Bronchial epithelial cell (primary cell): ENCODE data around the gene HOATZ. TPM values are rescaled to one million over a fixed set of nuclear protein-coding genes. Genes with fewer than 3 reads are reported as not detected.

Source experiments
- DNase-seq: peaks from one replicate; pipeline ENCODE4 v3.0.0-alpha.2; 2010; ENCODE audit warnings: low read depth
- FAIRE-seq: peaks from 2 replicates; lab custom pipeline; 2011; peaks lifted over from hg19 to GRCh38; lab: Jason Lieb, UNC
- H3K27me3 ChIP-seq: 2 replicates; pipeline ENCODE4 v1.5.1; 2011; ENCODE audit warnings: low read length; ENCODE audit not compliant: control insufficient read depth, insufficient read depth
- H3K36me3 ChIP-seq: 2 replicates; pipeline ENCODE4 v1.5.1; 2011; ENCODE audit warnings: low read length; ENCODE audit not compliant: control insufficient read depth, insufficient read depth
- H3K4me3 ChIP-seq: 2 replicates; pipeline ENCODE4 v1.5.1; 2011; ENCODE audit warnings: mild to moderate bottlenecking, low read depth, low read length, control low read depth
- total RNA-seq: library from RNA; depleted of rRNA; stranded (reverse); fragments of >200 nt; gene quantifications from 2 replicates; pipeline ENCODE4 v1.2.1, GENCODE V29; 2014
- TF ChIP-seq, protein P1 (sequence below): IDR thresholded peaks from 2 replicates; pipeline ENCODE4 v1.5.1; 2011; ENCODE audit warnings: mild to moderate bottlenecking, moderate library complexity, low read length, control low read depth, inconsistent platforms; ENCODE audit not compliant: insufficient read depth, severe bottlenecking

The HOATZ gene
- total RNA-seq, 1 donor from 2014 or later: not detected

DNA sequence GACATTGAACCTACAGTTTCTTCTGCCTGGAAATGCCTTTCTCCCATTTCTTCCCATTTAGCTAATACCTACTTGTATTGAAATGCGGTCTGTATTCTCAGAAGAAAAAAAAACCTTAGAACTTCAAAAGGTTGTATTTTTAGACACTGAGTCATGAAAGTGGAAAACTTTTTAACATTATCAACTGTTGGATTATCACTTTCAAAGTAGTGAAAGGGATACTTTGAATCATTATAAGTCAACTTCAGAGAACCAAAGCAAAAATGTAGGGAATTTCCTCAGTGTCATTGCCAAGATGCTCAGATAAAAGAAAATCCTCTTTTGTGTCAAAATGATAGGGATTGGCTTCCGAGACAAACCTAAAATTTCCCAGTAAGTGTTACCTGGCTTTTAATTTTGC lies 6.6 kb downstream of the HOATZ start:
- Histone ChIP-seq H3K4me3 (no peak overlapping the region), H3K36me3 (no peaks in the 10 kb centered on the region), H3K27me3 (no peaks in the 10 kb centered on the region)
- TF ChIP-seq, protein P1, sequence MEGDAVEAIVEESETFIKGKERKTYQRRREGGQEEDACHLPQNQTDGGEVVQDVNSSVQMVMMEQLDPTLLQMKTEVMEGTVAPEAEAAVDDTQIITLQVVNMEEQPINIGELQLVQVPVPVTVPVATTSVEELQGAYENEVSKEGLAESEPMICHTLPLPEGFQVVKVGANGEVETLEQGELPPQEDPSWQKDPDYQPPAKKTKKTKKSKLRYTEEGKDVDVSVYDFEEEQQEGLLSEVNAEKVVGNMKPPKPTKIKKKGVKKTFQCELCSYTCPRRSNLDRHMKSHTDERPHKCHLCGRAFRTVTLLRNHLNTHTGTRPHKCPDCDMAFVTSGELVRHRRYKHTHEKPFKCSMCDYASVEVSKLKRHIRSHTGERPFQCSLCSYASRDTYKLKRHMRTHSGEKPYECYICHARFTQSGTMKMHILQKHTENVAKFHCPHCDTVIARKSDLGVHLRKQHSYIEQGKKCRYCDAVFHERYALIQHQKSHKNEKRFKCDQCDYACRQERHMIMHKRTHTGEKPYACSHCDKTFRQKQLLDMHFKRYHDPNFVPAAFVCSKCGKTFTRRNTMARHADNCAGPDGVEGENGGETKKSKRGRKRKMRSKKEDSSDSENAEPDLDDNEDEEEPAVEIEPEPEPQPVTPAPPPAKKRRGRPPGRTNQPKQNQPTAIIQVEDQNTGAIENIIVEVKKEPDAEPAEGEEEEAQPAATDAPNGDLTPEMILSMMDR: no peak
- peak; percentile 34 for DNase-seq
- no peak for FAIRE-seq

DNA sequence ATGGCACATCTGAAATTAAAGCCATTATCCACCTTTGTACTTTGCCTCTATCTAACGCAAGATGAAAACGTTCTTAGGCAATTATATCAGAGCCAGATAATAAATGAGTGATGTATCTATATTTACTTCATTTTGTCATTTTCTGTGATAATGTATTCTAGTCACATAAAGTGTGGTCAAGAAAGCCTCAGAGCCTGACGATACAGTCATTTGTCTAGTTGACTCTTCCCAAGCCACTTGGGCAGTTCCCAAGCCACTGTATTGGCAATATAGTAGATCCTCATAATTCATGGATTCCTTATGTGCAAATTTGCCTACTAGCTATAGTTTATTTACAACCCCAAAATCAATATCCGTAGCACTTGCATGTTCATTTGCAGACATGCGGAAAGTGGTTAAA lies 7.8 kb downstream of the HOATZ start:
- no peak for DNase-seq
- no peaks in the 10 kb centered on the region for H3K27me3 ChIP-seq
- TF ChIP-seq, protein P1: no peak
- no peak overlapping the region for H3K4me3 ChIP-seq
- no peaks in the 10 kb centered on the region for H3K36me3 ChIP-seq
- no peak for FAIRE-seq

DNA sequence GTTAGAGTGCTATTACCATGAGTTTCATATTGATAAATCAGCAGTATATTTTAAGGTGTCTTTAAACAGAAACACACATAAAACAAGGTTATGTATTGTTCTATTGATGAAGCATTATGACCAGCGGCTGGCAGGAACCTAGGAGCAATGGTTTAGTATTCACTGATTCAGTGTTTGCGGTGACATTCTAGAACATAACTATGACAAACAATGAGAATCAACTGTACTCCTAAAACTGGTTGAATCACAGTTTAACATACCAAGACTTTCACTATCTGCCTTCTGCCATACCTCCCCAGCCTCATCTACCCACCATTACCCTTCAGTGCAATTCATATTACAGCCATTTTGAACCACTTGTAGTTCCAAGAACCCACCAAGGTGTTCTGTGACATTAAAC lies 8.8 kb downstream of the HOATZ start:
- no peaks in the 10 kb centered on the region for H3K27me3 ChIP-seq
- DNase-seq (no peak), FAIRE-seq (no peak)
- no peak overlapping the region for H3K4me3 ChIP-seq
- TF ChIP-seq, protein P1: no peak
- H3K36me3 ChIP-seq: no peaks in the 10 kb centered on the region

DNA sequence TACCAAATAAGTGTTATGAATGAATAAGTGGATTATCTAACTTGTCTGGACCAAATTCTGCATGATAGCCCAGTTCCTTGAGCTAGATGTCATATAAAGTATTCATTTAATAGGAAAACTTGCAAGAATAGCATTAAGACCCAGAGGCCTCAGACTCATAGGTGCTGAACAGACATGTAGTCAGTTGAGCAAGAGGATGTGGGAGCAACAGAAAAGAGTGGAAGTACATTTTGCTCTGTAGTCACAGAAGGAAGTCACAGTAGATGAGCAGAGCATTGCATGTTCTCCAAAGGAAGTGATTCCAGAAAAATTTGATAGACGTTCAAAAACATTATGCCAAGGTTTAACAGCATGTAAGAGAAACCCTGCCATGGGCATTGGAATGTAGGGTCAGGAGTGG lies 9.5 kb downstream of the HOATZ start:
- no peak for FAIRE-seq
- Histone ChIP-seq H3K36me3 (no peaks in the 10 kb centered on the region), H3K4me3 (no peak overlapping the region), H3K27me3 (no peaks in the 10 kb centered on the region)
- TF ChIP-seq, protein P1: no peak
- peak; percentile 77 for DNase-seq

DNA sequence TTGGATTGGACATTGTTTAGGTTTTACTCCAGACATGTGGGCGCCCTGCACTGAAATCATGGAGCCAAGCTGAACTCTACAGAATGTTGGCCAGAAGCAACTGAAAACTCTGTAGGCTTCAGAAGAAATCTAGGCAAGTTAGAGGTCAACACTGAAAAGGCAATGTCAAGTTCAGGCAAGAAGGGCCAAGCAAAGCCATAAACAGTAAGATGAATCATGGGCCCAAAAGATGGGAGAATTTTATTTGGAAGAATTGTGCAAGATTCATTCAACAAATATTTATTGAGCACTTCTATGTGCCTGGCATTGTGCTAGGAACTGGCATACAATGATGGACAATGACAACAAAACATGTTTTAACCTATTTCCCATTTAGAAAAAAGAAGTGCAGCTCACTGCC lies 10.9 kb downstream of the HOATZ start:
- TF ChIP-seq, protein P1: no peak
- no peak for FAIRE-seq
- H3K4me3 ChIP-seq: no peak overlapping the region
- no peaks in the 10 kb centered on the region for H3K36me3 ChIP-seq
- peak; percentile 68 for DNase-seq
- H3K27me3 ChIP-seq: no peaks in the 10 kb centered on the region

DNA sequence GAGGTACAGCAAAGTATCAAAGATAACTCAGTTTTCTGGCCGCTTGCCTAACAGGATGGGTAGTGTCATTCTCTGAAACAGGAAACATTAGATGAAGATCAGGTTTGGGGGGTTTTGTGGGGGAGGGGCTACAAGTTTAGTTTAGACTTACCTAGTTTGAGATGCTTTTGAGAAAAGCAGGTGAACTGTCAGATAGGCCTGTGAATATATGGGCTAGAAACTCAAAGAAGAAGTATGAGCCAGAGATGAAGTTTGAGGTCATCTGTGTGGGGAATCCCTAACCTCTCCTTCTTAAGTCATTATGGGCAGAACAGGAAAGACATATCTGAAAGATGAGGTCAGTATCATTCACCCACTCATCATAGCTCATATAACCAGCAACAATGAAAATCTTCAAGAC lies 11.9 kb downstream of the HOATZ start:
- TF ChIP-seq, protein P1: no peak
- Histone ChIP-seq H3K27me3 (no peaks in the 10 kb centered on the region), H3K4me3 (no peak overlapping the region), H3K36me3 (no peaks in the 10 kb centered on the region)
- peak; percentile 96 for DNase-seq
- FAIRE-seq: peak; percentile 84
